Stimulated activated CD8-positive, alpha-beta memory T cell treated with anti-CD3 and anti-CD28 coated beads, Interleukin-2, amount 100 ng/mL, for 48 hours (primary cell): ENCODE measurements around the gene PRSS21.

Experiments used
- DNase-seq, 2 donors: peaks; one replicate each; pipeline ENCODE4 v3.0.0-alpha.2; 2020; ENCODE audit warnings: low read depth in 2 of 2

The PRSS21 gene

GRCh38 chr16:2806286-2806685 lies 10.8 kb upstream of the PRSS21 start:
- no peak for DNase-seq

GRCh38 chr16:2808181-2808580 lies 8.9 kb upstream of the PRSS21 start:
- DNase-seq = no peak

GRCh38 chr16:2809149-2809760 lies 7.8 kb upstream of the PRSS21 start:
- DNase-seq = no peak

- DNase-seq = no peak
These were observed 6.4 kb upstream of the PRSS21 start for GRCh38 chr16:2810651-2811050.

GRCh38 chr16:2811703-2812471 lies 5.2 kb upstream of the PRSS21 start:
- no peak for DNase-seq

GRCh38 chr16:2813771-2814221 lies 3.2 kb upstream of the PRSS21 start:
- DNase-seq = no peak

GRCh38 chr16:2814551-2815298 lies 2.3 kb upstream of the PRSS21 start:
- DNase-seq = no peak

GRCh38 chr16:2815299-2815771 lies 1.7 kb upstream of the PRSS21 start:
- DNase-seq = no peak

- DNase-seq = no peak
These were observed 569 bp downstream of the PRSS21 start for GRCh38 chr16:2817340-2818271.

GRCh38 chr16:2818272-2818876 lies 1.3 kb downstream of the PRSS21 start:
- no peak for DNase-seq

- DNase-seq = no peak
These were observed 2.3 kb downstream of the PRSS21 start for GRCh38 chr16:2819179-2819938.

GRCh38 chr16:2819939-2820835 lies 3.1 kb downstream of the PRSS21 start:
- DNase-seq = no peak

GRCh38 chr16:2820836-2821486 lies 3.9 kb downstream of the PRSS21 start:
- DNase-seq = no peak

GRCh38 chr16:2821487-2822157 lies 4.6 kb downstream of the PRSS21 start:
- DNase-seq = no peak

GRCh38 chr16:2822158-2822495 lies 5.1 kb downstream of the PRSS21 start:
- no peak for DNase-seq

GRCh38 chr16:2822496-2822895 lies 5.5 kb downstream of the PRSS21 start:
- DNase-seq = no peak

GRCh38 chr16:2824626-2825025 lies 7.6 kb downstream of the PRSS21 start:
- DNase-seq = no peak

GRCh38 chr16:2825049-2825742 lies 8.2 kb downstream of the PRSS21 start:
- no peak for DNase-seq
